ENCODE data around the gene GSE1. TPM values are rescaled to one million over a fixed set of nuclear protein-coding genes. Genes with fewer than 3 reads are reported as not detected.
A peak's percentile ranks its signal among the peaks of the same experiment; 100 is the strongest.

Gene GSE1
- total RNA-seq, 4 donors from 2014 or later, result 79.7 to 196 (median 143) TPM

DNA sequence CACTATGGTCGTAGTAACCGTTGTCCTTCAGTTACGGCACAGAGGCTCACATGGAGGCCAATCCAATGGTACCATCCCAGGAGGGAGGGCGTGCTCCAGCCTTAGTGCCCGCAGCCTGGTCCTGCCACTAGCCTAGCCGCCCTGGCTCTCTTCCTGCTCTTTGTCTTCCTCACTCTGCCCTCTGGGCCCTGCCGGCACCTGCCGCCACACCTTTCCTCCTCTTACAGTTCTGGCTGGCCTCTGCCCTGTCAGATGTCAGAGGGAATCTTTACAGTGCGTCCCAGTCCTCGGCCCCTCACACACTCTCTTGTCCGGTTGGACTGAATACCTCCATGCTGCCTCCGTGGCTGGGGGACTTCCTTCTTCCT, 52.2 kb downstream of the GSE1 start:
- no peak overlapping the region for H3K27ac ChIP-seq
- no peak overlapping the region for H3K4me3 ChIP-seq
- DNase-seq, result no peak
- TF ChIP-seq POLR2A (IDR thresholded peaks at IDR 0.05), result no peak
- TF ChIP-seq, protein P1, sequence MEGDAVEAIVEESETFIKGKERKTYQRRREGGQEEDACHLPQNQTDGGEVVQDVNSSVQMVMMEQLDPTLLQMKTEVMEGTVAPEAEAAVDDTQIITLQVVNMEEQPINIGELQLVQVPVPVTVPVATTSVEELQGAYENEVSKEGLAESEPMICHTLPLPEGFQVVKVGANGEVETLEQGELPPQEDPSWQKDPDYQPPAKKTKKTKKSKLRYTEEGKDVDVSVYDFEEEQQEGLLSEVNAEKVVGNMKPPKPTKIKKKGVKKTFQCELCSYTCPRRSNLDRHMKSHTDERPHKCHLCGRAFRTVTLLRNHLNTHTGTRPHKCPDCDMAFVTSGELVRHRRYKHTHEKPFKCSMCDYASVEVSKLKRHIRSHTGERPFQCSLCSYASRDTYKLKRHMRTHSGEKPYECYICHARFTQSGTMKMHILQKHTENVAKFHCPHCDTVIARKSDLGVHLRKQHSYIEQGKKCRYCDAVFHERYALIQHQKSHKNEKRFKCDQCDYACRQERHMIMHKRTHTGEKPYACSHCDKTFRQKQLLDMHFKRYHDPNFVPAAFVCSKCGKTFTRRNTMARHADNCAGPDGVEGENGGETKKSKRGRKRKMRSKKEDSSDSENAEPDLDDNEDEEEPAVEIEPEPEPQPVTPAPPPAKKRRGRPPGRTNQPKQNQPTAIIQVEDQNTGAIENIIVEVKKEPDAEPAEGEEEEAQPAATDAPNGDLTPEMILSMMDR (IDR thresholded peaks at IDR 0.05), result no peak
- H3K36me3 ChIP-seq, result peaks cover 0 to 97% (median 0%) of the 10 kb centered on the region in 3 donors
- no peaks in the 10 kb centered on the region for H3K9me3 ChIP-seq
- no peaks in the 10 kb centered on the region for H3K4me1 ChIP-seq
- H3K27me3 ChIP-seq, result no peaks in the 10 kb centered on the region

DNA sequence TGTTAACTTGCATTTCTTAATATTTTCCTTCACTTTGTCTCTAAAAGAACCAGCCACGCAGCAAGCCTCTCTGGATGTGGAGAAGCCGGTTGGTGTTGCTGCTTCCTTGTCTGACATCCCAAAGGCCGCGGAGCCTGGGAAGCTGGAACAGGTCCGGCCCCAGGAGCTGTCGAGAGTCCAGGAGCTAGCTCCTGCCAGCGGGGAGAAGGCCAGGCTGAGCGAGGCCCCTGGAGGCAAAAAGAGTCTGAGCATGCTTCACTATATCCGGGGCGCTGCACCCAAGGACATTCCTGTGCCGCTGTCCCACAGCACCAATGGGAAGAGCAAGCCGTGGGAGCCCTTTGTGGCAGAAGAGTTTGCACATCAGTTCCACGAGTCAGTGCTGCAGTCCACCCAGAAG, 52.8 kb downstream of the GSE1 start:
- peaks cover 0 to 97% (median 0%) of the 10 kb centered on the region in 3 donors for H3K36me3 ChIP-seq
- no peak overlapping the region for H3K4me3 ChIP-seq
- no peak for TF ChIP-seq POLR2A (IDR thresholded peaks at IDR 0.05)
- TF ChIP-seq, protein P1 (IDR thresholded peaks at IDR 0.05), result no peak
- no peak overlapping the region for H3K27ac ChIP-seq
- H3K4me1 ChIP-seq, result no peaks in the 10 kb centered on the region
- DNase-seq, result peak in 1 of 3 donors; percentile 36
- H3K27me3 ChIP-seq, result no peaks in the 10 kb centered on the region
- no peaks in the 10 kb centered on the region for H3K9me3 ChIP-seq

DNA sequence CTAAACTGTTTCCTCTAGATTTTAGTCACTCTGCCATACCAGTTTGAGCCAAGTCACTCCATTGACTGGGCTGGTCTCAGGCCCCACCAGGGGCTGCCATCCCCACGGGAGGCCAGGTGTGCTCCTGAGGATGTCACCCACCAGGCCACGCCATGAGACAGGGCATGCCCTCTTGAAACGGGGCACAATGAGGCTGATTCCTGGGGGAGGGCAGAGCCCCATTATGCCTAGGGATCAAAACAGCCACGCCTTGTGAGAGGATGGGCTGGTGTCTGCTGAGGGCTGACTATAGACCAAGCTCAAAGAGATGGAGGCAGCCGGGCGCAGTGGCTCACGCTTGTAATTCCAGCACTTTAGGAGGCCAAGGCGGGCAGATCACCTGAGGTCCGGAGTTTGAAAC, 54.1 kb downstream of the GSE1 start:
- DNase-seq, result no peak
- no peak overlapping the region for H3K4me3 ChIP-seq
- no peaks in the 10 kb centered on the region for H3K9me3 ChIP-seq
- no peaks in the 10 kb centered on the region for H3K4me1 ChIP-seq
- H3K36me3 ChIP-seq, result peaks cover 0 to 95% (median 0%) of the 10 kb centered on the region in 3 donors
- no peak overlapping the region for H3K27ac ChIP-seq
- TF ChIP-seq POLR2A (IDR thresholded peaks at IDR 0.05), result no peak
- TF ChIP-seq, protein P1 (IDR thresholded peaks at IDR 0.05), result no peak
- H3K27me3 ChIP-seq, result no peaks in the 10 kb centered on the region

DNA sequence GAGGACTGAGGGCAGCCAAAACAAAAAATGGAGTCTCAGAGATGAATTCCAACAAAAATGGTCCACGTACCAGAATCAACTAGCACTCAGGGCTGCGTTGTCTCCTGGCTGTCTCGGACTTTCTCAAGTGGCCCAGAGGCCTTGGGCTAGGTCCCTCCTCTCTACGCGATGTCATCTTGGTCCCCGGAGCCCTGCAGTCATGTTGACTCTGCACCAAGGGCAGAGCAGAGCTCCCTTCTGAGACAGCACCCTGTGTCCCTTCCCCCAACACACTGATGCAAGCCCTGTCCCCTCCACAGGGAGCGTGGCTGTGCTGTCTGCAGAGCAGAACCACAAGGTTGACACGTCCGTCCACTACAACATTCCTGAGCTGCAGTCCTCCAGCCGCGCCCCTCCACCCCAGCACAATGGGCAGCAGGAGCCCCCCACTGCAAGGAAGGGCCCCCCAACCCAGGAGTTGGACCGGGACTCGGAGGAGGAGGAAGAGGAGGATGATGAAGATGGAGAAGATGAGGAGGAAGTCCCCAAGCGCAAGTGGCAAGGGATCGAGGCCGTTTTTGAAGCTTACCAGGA, 54.8 kb downstream of the GSE1 start:
- no peak overlapping the region for H3K4me3 ChIP-seq
- TF ChIP-seq, protein P1 (IDR thresholded peaks at IDR 0.05), result no peak
- TF ChIP-seq POLR2A (IDR thresholded peaks at IDR 0.05), result no peak
- peak in 1 of 3 donors; percentile 40 for DNase-seq
- H3K9me3 ChIP-seq, result no peaks in the 10 kb centered on the region
- no peaks in the 10 kb centered on the region for H3K27me3 ChIP-seq
- no peak overlapping the region for H3K27ac ChIP-seq
- H3K4me1 ChIP-seq, result no peaks in the 10 kb centered on the region
- H3K36me3 ChIP-seq, result peaks cover 0 to 95% (median 0%) of the 10 kb centered on the region in 3 donors

DNA sequence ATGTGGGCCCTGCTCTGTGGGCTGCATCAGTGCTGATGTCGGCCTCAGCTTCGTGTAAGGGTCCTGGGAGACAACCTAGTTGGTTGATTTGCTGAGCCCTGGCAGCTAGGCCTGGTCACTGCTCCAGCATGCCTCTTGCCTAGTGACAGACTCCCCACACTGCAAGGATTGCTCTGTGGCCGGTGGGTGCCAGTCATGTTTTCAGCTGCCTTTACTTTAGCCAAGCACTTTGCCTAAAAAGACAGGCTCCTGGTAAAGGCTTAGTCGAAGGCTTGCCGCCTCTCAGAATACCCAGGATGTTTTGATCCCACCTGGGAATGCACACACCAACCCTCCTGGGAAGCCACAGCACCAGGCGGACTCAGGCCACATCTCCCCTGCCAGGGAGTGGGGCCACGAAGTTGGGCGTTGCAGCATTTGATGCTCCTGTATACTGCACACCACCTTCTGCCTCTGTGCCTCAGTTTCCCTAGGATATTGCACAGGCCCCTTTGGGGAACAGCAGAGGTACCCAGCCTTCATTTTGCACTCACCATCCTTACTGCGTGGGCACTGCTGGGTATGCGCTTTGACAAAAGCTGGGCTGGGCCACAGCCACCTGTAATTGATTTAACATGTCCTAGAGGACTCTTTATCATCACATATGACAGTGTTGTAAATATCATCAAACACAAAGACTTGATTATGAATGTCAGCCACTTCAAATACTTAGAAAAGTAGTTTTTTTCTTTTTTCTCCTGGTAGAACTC, 55.7 kb downstream of the GSE1 start:
- Histone ChIP-seq H3K27ac (no peak overlapping the region), H3K27me3 (no peaks in the 10 kb centered on the region), H3K9me3 (no peaks in the 10 kb centered on the region), H3K4me1 (peaks cover 0 to 6% (median 0%) of the 10 kb centered on the region in 4 donors), H3K4me3 (no peak overlapping the region), H3K36me3 (peaks cover 0 to 88% (median 0%) of the 10 kb centered on the region in 3 donors)
- no peak for DNase-seq
- no peak for TF ChIP-seq POLR2A (IDR thresholded peaks at IDR 0.05)
- TF ChIP-seq, protein P1 (IDR thresholded peaks at IDR 0.05), result no peak
